Activated B cell treated with CpG ODN at 0.5 μM for 24 hours (primary cell): Measurements from ENCODE around the gene NBDY. TPM values are rescaled to one million over a fixed set of nuclear protein-coding genes. Genes with fewer than 3 reads are reported as not detected.

ENCODE experiments used
- ATAC-seq: fragments of 200-7000 bp; cut with Tn5 transposase; one replicate; pipeline ENCODE4 v1.10.0; 2021; ENCODE audit warnings: low read depth, mild to moderate bottlenecking, moderate library complexity
- CTCF ChIA-PET: fragments of 350-600 bp; sonication (Branson Sonifier 250); formaldehyde crosslinking; loops from one replicate; lab custom pipeline; 2021; ENCODE audit warnings: antibody characterized with exemption; lab: Charles Lee
- POLR2A ChIA-PET: fragments of 350-600 bp; sonication (Branson Sonifier 250); formaldehyde crosslinking; loops from one replicate; lab custom pipeline; 2021; ENCODE audit warnings: antibody characterized with exemption; lab: Charles Lee
- DNase-seq: peaks from one replicate; pipeline ENCODE4 v3.0.0; 2022
- H3K27ac Mint-ChIP-seq: one replicate; pipeline ENCODE4 v1.8.0; 2020; ENCODE audit warnings: mixed read lengths
- H3K27me3 Mint-ChIP-seq: one replicate; pipeline ENCODE4 v1.8.0; 2021; ENCODE audit warnings: mixed read lengths
- H3K36me3 Mint-ChIP-seq: one replicate; pipeline ENCODE4 v1.8.0; 2021; ENCODE audit warnings: low read depth, mixed read lengths
- H3K4me1 Mint-ChIP-seq: one replicate; pipeline ENCODE4 v1.8.0; 2021; ENCODE audit warnings: mixed read lengths
- H3K4me3 Mint-ChIP-seq: one replicate; pipeline ENCODE4 v1.8.0; 2020; ENCODE audit warnings: mild to moderate bottlenecking, mixed read lengths
- H3K9me3 Mint-ChIP-seq: one replicate; pipeline ENCODE4 v1.8.0; 2020; ENCODE audit warnings: mixed read lengths
- intact Hi-C: fragments of 100-400 bp; cut with micrococcal nuclease; formaldehyde crosslinking; loops from one replicate; pipeline ENCODE4 v1.15.1; 2024
- total RNA-seq: library from RNA; stranded (reverse); gene quantifications from 2 replicates; pipeline ENCODE4 v1.2.3, GENCODE V29; 2022
- TF ChIP-seq, protein P1 (sequence below): fragments of 200-600 bp; IDR thresholded peaks from one replicate; pipeline ENCODE4 v1.8.0; 2022; ENCODE audit warnings: antibody characterized with exemption, mild to moderate bottlenecking

Gene NBDY
- total RNA-seq, 1 donor from 2014 or later: 41.0 TPM

- intact Hi-C loops: loop anchor here (2.0 to 5.0 kb wide), 4 partner anchors 164 to 1011 kb away; partner anchors contain the start of gene RRAGB
- Mint-ChIP-seq H3K4me3 (peak overlapping the region; percentile 94), H3K9me3 (no peaks in the 10 kb centered on the region), H3K4me1 (peaks cover 25% of the 10 kb centered on the region), H3K27ac (peak overlapping the region; percentile 92), H3K36me3 (peaks cover 6% of the 10 kb centered on the region), H3K27me3 (no peaks in the 10 kb centered on the region)
- TF ChIP-seq, protein P1, sequence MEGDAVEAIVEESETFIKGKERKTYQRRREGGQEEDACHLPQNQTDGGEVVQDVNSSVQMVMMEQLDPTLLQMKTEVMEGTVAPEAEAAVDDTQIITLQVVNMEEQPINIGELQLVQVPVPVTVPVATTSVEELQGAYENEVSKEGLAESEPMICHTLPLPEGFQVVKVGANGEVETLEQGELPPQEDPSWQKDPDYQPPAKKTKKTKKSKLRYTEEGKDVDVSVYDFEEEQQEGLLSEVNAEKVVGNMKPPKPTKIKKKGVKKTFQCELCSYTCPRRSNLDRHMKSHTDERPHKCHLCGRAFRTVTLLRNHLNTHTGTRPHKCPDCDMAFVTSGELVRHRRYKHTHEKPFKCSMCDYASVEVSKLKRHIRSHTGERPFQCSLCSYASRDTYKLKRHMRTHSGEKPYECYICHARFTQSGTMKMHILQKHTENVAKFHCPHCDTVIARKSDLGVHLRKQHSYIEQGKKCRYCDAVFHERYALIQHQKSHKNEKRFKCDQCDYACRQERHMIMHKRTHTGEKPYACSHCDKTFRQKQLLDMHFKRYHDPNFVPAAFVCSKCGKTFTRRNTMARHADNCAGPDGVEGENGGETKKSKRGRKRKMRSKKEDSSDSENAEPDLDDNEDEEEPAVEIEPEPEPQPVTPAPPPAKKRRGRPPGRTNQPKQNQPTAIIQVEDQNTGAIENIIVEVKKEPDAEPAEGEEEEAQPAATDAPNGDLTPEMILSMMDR: no peak
- ATAC-seq: peak; percentile 53
- ChIA-PET CTCF (interaction anchor here (1.0 to 2.9 kb wide), 5 partner anchors 35 to 1240 kb away, joined by 3 to 18 read pairs (median 3); no protein-coding TSS in a partner anchor), POLR2A (interaction anchor here (0.7 to 1.9 kb wide), 6 partner anchors 164 to 1011 kb away, joined by 3 to 11 read pairs (median 4); partner anchors contain the start of genes RRAGB and SPIN3)
- no peak for DNase-seq
Measured at GRCh38 chrX:56728752-56729151, 291 bp upstream of the NBDY start.

DNA sequence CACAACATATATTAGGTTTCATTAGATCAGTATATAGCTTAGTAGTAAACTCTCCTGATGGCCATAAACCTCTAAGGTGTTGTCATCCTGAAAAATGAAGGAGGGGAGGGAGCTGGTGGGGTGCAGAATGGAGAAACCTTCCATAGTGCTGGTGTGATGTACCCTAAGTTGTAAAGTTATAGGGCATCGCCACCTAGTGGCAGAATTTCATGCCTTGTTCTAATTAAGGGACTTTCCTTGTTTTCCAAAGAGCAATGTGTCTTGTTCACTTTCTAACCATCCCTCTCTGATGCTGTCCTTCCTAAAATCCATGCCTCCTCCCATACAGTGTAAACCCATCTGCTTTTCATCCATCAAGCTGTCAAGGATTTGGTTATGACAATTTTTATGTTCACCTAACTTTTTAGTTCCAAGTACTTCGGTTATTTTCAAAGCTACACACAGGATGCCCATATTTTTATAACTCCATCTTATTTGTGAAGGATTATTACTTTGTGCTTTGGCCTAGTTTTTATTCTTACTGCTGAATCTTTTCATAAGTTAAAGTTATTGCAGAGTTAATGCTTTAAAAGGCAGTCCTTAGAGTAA lies 4.5 kb downstream of the NBDY start:
- DNase-seq (no peak), ATAC-seq (no peak)
- Mint-ChIP-seq H3K4me3 (no peak overlapping the region), H3K27ac (no peak overlapping the region), H3K36me3 (peaks cover 37% of the 10 kb centered on the region), H3K4me1 (peaks cover 19% of the 10 kb centered on the region), H3K9me3 (no peaks in the 10 kb centered on the region), H3K27me3 (no peaks in the 10 kb centered on the region)
- CTCF ChIA-PET: interaction anchor here (0.8 to 1.6 kb wide), 3 partner anchors 30 to 452 kb away, joined by 3 to 6 read pairs (median 3); no protein-coding TSS in a partner anchor
- TF ChIP-seq, protein P1: no peak
- intact Hi-C loops: loop anchor here (5.0 kb wide), 1 partner anchor 1841 kb away; no protein-coding TSS in a partner anchor
- POLR2A ChIA-PET: no interaction called here

DNA sequence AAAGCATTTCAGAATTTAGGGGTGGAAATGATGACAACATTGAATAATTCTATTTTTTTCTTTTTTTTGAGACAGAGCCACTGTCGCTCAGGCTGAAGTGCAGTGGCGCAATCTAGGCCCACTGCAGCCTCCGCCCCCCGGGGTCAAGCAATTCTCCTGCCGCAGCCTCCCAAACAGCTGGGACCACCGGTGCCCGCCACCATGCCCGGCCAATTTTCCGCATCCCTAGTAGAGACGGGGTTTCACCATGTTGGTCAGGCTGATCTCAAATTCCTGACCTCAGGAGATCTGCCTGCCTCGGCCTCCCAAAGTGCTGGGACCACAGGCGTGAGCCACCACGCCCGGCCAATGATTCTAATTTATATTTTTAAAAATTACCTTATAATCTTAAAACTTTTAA lies 7.2 kb downstream of the NBDY start:
- TF ChIP-seq, protein P1: no peak
- H3K36me3 Mint-ChIP-seq: peaks cover 49% of the 10 kb centered on the region
- ChIA-PET CTCF (no interaction called here), POLR2A (no interaction called here)
- ATAC-seq (no peak), DNase-seq (no peak)
- intact Hi-C loops: no loop called here
- peaks cover 2% of the 10 kb centered on the region for H3K9me3 Mint-ChIP-seq
- peaks cover 18% of the 10 kb centered on the region for H3K4me1 Mint-ChIP-seq
- no peak overlapping the region for H3K27ac Mint-ChIP-seq
- no peaks in the 10 kb centered on the region for H3K27me3 Mint-ChIP-seq
- H3K4me3 Mint-ChIP-seq: no peak overlapping the region

GRCh38 chrX:56738670-56739069 lies 9.6 kb downstream of the NBDY start:
- intact Hi-C loops: no loop called here
- POLR2A ChIA-PET: interaction anchor here (0.5 kb wide), 1 partner anchor 9 kb away, joined by 3 read pairs; no protein-coding TSS in a partner anchor
- CTCF ChIA-PET: no interaction called here
- Mint-ChIP-seq H3K36me3 (peaks cover 68% of the 10 kb centered on the region), H3K27ac (no peak overlapping the region), H3K4me3 (no peak overlapping the region), H3K27me3 (no peaks in the 10 kb centered on the region), H3K4me1 (peaks cover 12% of the 10 kb centered on the region), H3K9me3 (peaks cover 3% of the 10 kb centered on the region)
- ATAC-seq: no peak
- TF ChIP-seq, protein P1: no peak
- DNase-seq: no peak

DNA sequence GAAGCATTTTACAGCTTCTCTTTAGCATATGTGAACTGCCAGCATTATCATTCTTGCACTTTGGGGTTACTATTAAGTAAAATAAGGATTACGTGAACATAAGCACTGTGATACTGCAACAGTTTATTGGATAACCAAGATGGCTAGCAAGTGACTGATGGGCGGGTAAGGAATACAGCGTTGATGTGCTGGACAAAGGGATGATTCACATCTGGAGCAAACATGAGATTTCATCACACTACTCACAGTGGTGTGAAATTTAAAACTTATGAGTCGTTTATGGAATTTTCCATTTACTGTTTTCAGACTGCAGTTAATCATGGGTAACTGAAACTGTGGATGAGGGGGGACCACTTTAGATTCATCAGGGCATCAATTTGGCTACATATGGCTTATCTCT lies 16.0 kb downstream of the NBDY start:
- H3K4me3 Mint-ChIP-seq: no peak overlapping the region
- H3K36me3 Mint-ChIP-seq: peaks cover 38% of the 10 kb centered on the region
- no peak overlapping the region for H3K27ac Mint-ChIP-seq
- DNase-seq (no peak), ATAC-seq (no peak)
- peaks cover 3% of the 10 kb centered on the region for H3K9me3 Mint-ChIP-seq
- CTCF ChIA-PET: no interaction called here
- H3K4me1 Mint-ChIP-seq: peaks cover 15% of the 10 kb centered on the region
- TF ChIP-seq, protein P1: no peak
- no peaks in the 10 kb centered on the region for H3K27me3 Mint-ChIP-seq
- POLR2A ChIA-PET: no interaction called here
- intact Hi-C loops: no loop called here
